Hindlimb muscle (tissue), 1 donor: ENCODE data around the gene MYLK. TPM values are rescaled to one million over a fixed set of nuclear protein-coding genes. Genes with fewer than 3 reads are reported as not detected.

ENCODE experiments used
- DNase-seq: peaks from one replicate; pipeline ENCODE4 v3.0.0-alpha.2; 2013
- polyA plus RNA-seq: library from polyadenylated mRNA; unstranded; fragments of 120-200 nt; gene quantifications from one replicate; pipeline ENCODE4 v1.2.1, GENCODE V29; 2013; ENCODE audit not compliant: insufficient read length

The MYLK gene
- polyA plus RNA-seq, 1 donor, result 23.9 TPM

DNA sequence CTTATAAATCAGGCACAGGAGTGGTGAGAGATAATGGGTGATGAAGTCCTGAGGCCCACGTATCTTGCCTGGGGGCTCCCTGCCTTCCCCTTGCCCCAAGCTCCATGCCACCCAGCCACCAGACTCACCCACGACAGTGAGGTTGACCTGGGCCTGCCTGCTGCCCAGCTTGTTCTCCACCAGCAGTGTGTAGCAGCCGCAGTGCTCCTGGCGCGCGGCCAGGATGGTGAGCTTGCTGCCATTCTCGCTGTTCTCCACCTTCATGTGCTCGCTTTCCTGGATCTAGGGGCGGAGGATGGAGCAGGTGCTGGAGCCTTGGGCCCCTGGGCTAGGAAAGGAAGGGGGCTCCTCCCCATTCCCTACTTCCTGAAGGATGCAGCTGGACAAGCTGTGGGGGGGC lies 220.2 kb downstream of the MYLK start:
- no peak for DNase-seq

DNA sequence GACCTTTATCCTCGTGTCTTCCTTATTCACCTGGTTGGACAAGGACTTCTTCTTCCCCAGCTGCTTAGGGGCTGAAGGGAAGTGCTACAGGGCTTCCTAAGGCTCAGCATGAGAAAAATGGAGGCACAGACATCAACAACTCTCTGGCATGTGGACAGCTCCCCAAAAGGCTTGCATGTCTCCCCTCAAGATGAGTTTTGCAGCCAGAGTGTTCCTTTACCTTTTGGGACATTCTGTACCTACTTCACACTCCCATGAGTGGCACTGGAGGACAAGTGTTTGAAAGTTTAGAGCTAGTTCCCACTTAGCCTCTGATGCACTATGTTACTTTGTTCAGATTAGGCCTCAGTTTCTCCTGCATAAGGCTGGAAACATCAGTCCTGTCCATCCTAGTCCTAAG lies 222.2 kb downstream of the MYLK start:
- no peak for DNase-seq

DNA sequence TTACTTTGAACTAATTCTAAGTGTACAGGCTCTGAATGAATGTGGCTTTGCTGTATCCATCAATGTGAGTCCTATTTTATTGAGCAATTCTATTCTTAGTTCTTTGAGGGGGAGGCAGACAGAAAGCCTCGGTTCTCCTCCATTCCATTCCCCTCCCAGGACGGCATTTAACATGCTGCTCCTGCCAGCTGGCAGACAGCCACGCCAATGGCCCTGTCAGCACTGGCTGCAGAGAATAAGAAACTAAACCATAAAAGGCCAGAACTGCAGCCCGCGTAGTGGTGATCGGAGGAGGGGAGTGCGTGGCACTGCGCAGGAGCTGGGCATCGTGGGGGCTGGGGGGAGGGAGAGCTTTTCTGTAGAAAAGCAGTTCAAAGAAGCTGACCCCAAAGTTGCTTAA lies 223.2 kb downstream of the MYLK start:
- DNase-seq, result peak; percentile 78

DNA sequence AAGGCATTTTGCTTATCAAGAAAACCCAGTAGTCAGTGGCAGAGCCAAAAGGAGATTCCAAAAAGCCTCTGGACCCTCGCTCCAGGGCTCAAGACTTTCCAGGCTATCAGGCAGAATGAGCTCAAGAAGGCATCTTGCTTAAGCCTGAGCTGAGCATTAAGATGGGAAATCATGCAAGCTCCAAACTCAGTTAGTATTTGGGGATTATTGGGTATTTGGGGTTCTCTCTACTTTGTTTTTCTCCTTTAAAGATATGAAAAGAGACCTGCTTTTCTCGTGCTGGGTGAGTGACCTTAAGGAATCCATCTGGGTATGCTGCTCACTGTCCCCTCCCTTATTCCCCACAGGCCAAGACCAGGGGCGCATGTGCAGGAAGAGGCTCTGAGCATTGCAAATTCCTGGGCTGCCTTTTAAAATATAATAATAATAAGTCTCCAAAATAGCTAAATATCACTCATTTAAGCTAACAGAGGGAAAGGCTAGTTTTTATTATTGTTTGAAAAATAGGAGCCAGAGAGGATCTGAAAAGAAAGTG lies 223.9 kb downstream of the MYLK start:
- no peak for DNase-seq

DNA sequence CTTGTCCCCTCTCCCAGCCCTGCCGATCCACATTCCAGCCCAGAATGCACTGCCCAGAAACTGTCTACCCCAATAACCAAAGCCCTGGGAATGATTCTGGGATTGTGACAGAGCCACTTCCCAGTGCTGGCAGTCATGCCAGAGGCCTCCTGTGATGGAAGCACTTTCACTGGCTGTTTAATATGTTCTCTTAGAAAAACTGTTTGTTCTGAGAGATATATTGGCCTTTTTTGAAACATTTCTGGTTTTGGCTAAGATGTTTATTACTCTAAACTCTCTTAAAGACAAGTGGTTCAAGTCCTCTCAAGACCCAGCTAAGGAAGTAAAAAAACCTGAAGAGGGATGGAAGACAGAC lies 225.3 kb downstream of the MYLK start:
- DNase-seq, result no peak

DNA sequence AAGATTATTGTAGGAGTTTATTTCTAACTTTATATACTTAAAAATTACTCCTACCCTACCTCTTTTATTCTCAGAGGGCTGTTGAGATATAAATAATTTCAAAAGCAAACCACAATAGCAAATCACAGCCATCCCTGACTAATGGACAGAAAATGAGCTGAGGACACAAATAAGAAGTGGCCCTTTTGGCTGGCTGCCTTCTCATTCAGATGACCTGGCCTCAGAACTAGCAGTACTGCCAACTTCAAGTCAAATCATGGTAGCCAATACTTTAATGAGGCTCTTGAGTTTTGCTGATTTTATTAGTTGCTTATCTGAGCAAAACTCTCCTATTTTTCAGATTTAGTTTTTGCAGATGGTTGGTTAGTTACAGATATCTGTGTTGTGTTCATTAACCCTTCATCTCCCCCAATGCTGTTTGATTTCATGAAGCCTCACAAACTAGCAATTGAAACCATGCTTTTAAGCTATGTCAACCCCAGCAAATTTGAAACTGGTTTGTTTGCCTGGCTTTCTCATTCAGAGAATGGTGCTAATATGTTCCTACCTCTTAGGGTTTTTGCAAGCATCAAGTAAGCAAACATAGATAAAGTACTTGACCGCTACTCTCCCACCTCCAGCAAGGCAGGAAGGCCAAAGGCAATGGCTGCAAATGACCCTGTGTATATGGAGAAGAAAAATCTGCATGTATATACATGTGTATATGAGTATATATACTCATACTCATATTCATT lies 225.8 kb downstream of the MYLK start:
- DNase-seq, result no peak

DNA sequence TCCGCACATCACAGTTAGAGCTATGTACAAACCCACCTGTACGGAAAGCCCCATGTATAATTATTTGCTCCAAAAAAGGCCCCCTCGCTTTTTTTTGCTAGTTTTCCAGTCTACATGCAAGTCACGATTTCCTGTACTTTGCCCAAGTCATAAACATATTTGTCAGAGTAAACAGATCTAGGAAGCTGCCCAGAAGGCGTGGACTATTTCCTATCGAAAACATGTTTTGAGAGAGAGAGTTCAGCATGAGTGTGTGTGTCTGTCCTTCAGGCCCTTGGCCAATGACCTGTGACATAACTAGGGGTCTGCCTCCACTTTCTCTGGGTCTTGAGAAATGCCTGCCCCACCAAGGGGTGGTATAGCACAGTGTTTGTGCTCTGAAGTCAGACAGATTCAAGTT lies 226.6 kb downstream of the MYLK start:
- DNase-seq, result no peak

DNA sequence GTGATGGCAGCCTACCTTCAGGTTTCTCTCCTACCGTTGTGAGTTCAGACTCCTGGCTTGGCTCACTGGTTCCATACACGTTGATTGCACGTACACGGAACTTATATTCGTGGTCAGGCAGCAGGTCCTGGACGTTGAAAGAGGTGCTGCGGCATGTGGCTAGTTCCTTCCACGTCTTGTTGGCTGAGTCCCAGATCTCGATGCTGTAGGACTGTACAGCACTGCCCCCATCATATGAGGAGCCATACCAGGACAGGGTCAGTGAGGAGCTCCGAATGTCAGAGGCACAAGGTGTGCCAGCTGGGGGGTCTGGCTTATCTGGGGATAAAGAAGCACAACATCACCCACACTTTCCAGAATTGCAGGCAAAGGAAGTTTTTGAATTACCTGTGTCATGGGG lies 227.0 kb downstream of the MYLK start:
- DNase-seq, result no peak

DNA sequence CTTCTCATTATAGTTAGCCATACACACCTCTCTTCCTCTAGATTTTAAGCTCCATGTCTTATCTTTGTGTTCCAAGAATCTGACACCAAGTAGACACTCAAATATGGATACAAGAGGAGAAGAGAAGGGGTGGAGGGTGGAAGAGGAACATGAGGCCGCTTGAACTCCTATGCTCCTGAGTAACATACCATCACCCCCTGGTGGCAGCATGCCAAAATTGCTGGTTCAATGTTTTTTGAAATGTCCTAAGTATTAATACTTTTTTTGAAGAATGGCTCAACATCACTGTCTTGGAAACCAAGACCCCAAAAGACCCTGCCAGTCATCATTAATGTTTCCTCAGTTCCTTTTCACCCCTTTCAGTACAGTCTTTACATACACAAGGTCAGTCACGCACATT lies 227.4 kb downstream of the MYLK start:
- DNase-seq, result no peak

DNA sequence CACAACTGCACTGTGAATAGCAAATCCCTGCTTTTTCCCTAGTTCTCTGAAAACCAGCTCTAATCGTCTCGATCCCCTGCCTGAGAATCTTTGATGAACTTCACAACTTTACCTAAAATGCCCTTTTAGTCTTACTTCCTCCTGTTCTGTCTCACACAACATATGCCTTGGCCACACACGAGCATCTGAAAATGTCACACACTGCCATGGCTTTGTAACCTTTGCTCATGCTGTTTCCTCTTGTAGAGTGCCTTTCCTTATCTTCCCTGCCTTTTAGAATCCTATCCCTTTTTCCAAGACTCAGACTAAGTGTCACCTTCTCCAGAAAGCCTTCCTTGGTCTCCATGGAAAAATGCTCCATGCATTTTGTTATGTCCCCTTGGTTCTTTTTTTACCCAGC lies 227.9 kb downstream of the MYLK start:
- no peak for DNase-seq

DNA sequence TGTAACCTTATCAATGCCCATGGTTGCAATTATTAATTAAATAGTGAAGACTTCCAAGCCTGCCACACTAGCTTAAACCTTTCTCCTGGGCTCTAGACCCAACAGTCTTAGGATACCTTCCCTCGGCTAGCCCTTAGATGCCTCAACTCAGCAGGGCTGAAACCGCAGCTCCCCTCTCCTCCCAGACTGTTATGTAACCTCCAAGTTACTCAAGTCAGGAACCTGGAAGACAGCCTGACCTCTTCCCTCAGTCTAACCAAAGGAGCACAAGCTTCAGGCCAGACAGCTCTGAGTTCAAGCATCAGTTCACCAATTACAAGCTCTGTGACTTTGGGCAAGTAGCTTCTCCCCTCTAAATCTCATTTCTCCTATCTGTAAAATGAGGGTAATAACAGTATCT lies 228.7 kb downstream of the MYLK start:
- no peak for DNase-seq

DNA sequence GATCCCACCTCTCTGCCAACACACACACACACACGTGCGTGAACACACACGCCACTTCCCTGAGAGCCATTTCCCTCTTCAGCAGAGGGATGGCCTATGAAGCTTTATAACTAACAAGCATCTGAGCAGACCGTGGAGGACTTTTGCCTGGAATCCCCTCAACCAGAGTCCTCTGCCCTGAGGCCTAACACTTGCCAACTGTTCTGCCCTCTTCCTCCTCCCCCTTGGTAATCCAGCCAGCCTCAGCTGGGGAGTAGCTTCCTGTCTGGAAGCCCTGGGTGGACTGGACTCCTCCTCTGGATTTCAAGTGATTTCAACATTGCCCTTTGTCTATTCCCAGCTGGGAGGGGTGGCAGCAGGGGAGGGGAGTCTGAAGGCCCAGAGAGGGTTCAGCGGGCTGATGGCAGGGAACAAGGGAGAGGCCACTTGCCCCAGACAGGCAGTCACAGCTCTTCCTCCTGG lies 230.9 kb downstream of the MYLK start:
- DNase-seq, result no peak

DNA sequence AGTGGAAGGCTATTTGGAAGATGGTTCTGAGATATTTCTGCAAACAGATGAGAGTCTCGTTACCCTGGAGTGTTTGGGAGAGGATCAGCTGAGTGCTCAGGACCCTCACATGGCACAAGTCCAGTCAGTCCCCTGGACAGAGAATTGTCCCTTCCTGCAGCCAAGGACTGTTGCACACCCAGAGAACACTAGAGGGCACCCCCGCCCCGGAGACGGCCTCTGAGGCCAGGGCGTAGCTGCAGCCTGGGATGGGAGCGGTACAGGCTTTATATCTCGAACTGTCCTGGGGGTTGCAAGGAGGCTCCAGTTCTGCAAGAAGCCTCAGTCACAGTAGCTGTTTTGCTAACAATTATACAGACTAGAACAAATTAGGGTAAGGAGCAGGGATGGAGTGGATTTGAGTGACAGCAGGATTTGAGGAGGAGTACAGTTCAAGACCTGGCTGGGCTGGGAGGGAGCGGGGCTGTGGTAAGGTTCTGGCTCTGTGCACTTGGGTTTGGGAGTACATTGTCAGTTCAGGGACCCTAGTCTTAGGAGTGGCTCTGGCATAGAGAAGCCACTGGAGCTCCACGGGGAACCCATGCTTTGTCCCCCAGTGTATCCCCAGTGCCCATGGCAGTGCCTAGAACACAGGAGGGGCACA lies 231.7 kb downstream of the MYLK start:
- DNase-seq, result peak; percentile 75

DNA sequence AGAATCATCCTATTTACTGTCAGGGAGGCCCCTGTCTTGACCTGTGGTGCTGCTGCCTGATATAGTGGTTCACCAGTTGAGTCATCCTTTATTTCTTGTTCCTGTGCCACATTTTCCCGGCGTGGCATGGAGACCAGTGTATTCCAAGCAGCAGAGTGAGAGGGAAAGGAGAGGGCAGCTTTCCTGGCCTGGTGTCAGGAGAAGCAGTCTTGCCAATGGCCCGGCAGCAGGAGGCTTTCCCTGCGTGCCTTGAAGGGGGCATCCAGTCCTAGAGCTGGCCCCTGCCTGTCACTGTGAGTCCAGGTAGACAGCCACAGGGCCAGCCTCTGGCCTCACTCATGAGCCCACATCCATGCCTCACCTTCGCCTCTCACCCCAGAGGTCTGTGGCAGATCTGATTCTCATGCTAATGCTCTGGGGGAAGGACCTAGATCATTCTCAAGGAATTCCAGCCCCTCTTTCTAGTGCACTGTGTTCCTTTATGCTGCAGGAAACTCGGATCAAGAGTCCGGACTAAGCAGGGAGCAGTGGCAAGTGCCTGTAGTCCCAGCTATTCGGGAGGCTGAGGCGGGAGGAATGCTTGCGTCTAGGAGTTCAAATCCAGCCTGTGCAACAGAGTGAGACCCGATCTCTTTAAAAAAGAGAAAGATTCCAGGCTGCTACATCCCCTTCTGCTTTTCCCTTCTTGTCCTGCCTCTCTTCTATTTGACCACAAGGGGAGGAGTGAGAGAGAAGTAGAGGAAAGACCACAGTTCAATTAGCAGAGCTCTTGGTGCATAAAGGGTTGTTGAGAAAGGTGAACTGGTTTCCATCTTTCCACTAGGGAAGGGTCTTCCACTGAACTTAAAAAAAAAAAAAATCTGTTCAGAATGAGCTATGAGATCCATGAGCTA lies 232.4 kb downstream of the MYLK start:
- no peak for DNase-seq

DNA sequence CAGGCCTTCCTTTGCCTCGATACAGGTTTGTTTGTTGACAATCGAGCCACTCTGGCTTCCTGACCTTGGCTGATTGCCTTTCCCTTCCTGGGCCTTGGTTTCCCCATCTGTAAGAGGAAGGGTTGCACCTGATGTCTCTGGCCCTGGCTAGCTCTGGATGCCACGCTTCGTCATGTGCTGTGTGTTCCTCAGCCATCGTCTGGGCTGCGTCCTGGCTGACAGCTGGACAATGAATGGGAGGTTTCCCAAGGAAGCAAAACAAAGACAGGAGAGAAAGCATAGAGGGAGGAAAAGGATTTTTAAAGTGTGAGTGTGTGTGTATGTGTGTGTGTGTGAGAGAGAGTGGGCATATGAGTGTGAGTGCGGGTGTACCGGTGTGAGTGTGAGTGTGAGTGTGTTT lies 234.0 kb downstream of the MYLK start:
- no peak for DNase-seq

DNA sequence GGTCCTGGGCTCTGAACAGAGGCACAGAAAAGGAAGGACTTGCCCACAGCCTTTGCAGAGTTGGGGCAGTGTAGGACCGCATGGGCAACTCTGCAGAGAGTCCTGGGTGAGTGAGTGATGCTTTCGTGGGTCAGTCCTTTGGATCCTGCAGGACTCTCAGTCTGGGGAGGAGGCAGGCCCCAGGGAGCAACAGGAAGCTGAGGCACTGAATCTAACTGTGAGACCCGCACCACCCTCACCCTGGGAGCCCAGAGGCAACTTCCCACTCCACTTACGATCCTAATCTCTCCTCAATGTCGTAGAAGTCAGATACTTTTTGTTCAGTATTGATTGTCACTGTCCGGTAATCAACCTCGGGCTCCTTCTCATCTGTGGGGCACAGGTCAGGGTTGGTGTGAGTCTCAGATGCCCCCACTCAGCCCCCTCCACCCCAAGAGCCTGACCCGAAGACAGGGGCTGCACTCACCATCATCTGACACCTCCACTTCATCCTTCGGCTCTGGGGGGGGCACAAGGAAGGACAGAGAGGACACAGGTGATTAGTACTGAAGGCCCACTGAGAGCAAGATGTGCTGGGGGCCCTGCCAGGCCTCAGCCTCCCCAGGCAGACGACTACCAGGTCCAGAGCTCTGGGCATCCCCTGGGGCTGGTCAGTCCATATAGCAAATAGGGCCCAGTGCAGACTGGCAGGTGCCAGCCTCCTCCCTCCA lies 235.3 kb downstream of the MYLK start:
- DNase-seq, result no peak

DNA sequence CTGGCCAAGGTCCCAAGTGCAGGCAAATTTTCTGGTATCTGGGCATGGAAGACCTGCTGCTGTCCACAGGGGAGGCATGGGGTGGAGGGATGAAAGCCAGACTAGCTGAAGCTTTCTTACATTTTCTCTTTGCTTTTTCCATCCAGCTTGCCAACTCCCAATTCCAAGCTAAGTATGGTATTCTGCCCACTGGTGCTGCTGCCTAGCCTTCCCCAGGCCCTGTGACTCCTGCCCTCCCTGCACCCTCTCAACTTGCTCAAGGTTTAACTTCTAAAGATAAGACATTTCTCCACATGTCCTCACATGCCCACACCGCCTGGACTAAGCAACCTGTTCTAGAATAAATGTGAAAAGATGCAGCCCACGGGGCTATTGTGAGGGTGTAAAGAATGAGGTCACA lies 239.8 kb downstream of the MYLK start:
- no peak for DNase-seq

DNA sequence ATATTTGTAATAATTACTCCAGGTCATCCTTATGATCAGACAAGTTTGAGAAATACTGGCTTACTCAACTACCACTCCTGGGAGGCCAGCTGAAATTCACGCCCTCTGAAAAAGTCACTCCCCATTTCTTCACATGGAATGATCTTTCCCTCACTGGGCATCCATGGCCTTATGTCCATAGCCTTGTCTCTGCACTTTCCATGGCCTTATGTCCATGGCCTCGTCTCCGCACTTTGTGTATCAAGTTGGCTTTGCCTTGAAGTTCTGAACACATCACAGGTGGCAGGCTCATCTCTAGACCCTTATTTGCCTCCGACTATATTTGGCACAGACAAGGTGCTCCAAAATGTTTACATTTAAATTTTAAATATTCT lies 241.2 kb downstream of the MYLK start:
- no peak for DNase-seq

DNA sequence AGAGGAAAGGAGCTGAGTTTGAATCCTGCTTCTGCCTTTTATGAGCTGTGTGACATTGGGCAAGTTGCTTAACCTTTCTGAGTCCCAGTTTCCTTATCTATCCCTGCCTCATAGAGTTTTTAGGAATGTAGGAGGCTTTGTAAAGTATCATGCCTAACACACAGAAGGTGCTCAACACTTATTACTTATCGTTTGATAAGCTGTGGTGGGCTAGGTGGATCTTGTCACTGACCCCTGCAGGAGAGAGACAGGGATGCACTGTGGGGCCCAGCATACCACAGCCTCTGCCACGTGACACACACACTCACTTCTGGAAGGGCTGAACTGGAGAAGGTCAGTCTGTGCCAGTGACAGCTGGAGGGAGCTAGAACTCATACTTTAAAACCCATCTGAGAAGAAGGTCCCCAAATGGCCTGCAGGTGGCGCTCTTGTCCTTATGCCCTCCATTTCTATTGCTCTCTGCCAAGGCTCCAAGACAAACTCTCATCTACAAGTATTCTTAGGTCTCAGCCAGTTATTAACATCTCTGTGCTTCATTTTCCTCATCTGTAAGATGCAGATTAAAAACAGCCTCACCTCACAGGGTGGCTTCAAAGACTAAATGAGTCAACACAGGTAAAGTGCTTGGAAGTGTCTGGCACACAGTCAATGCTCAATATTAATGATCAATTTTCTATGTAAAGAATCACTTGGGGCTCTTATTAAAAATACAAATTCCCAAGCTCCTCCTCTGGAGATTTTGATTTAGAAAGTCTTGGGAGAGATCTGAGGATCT lies 241.8 kb downstream of the MYLK start:
- peak; percentile 47 for DNase-seq

DNA sequence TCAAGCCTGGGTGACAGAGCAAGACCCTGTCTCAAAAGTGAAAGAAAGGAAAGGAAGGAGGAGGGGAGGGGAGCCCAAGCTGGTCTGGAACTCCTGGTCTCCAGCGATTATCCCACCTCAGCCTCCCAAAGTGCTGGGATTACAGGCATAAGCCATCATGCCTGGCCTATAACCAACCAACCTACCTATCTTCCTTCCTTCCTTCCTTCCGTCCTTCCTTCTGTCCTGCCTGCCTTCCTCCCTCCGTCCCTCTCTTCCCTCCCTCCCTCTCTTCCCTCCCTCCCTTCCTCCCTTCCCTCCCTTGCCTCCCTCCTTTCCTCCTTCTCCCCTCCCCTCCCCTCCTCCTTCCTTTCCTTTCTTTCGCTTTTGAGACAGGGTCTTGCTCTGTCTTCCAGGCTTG lies 242.6 kb downstream of the MYLK start:
- DNase-seq, result no peak

DNA sequence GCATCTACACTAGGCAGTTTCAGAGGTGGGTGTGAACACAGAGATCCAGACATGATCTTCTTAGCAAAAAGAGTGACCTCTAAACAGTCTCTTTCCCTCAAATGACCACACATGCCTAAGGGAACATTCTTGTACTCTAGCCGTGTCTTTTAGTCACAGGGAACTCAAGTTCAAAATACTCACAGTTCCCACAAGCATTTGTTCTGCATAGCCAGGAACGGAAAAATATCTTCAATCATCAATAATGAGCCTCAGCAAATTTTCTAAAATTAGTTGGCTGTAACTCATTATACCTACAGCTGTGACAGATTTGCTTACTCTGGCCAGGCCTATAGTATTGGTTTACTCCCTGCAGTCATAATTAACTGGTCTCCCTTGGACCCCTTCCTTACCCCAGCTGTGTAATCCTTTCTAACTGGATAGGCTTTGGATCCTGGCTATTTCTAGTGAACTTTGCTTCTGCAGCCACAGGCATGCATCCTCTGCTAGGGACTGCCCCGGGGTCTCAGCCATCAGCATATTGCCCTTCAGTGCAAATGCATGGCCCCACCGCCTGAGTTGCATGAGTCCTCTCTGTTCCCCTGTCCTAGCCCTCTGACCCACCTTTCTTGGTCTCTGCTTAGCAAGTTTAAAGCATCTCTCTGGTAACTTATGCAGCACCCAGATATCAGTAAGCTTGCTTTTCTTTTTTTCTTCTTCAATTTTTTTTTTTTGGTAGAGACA lies 243.2 kb downstream of the MYLK start:
- no peak for DNase-seq
